HL-60 (cell line): ENCODE data around the gene FN3K.

Experiments
- GABPA ChIP-seq: IDR thresholded peaks from 2 replicates; pipeline ENCODE4 v1.6.1; 2012; ENCODE audit warnings: low read depth
- TF ChIP-seq, protein P1 (sequence below): IDR thresholded peaks from one replicate; pipeline ENCODE4 v1.5.1; 2011; ENCODE audit warnings: low read length, control low read depth, inconsistent platforms; ENCODE audit not compliant: insufficient read depth
- TF ChIP-seq, protein P2 (sequence below): IDR thresholded peaks from 2 replicates; pipeline ENCODE4 v1.6.1; 2012; ENCODE audit warnings: low read depth; ENCODE audit not compliant: insufficient replicate concordance

DNA sequence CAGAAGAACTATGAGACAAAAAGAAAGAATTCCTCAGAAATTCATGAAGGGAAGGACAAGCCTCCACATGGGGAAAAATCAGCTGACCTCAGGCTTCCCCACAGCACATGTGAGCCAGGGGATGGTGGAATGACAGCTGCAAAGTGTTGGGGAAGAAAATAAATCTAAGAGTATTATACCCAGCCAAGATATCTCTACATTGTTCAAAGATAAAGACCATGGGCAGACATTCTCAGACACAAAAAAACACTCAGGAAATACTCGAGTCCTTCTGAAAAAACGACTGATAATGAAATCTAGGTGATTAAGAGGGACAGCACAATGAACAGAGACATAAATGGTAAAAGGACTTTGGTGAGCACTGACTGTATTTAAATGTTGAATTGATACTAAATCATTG, 40.8 kb upstream of the FN3K start:
- TF ChIP-seq, protein P1, sequence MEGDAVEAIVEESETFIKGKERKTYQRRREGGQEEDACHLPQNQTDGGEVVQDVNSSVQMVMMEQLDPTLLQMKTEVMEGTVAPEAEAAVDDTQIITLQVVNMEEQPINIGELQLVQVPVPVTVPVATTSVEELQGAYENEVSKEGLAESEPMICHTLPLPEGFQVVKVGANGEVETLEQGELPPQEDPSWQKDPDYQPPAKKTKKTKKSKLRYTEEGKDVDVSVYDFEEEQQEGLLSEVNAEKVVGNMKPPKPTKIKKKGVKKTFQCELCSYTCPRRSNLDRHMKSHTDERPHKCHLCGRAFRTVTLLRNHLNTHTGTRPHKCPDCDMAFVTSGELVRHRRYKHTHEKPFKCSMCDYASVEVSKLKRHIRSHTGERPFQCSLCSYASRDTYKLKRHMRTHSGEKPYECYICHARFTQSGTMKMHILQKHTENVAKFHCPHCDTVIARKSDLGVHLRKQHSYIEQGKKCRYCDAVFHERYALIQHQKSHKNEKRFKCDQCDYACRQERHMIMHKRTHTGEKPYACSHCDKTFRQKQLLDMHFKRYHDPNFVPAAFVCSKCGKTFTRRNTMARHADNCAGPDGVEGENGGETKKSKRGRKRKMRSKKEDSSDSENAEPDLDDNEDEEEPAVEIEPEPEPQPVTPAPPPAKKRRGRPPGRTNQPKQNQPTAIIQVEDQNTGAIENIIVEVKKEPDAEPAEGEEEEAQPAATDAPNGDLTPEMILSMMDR: no peak
- TF ChIP-seq, protein P2, sequence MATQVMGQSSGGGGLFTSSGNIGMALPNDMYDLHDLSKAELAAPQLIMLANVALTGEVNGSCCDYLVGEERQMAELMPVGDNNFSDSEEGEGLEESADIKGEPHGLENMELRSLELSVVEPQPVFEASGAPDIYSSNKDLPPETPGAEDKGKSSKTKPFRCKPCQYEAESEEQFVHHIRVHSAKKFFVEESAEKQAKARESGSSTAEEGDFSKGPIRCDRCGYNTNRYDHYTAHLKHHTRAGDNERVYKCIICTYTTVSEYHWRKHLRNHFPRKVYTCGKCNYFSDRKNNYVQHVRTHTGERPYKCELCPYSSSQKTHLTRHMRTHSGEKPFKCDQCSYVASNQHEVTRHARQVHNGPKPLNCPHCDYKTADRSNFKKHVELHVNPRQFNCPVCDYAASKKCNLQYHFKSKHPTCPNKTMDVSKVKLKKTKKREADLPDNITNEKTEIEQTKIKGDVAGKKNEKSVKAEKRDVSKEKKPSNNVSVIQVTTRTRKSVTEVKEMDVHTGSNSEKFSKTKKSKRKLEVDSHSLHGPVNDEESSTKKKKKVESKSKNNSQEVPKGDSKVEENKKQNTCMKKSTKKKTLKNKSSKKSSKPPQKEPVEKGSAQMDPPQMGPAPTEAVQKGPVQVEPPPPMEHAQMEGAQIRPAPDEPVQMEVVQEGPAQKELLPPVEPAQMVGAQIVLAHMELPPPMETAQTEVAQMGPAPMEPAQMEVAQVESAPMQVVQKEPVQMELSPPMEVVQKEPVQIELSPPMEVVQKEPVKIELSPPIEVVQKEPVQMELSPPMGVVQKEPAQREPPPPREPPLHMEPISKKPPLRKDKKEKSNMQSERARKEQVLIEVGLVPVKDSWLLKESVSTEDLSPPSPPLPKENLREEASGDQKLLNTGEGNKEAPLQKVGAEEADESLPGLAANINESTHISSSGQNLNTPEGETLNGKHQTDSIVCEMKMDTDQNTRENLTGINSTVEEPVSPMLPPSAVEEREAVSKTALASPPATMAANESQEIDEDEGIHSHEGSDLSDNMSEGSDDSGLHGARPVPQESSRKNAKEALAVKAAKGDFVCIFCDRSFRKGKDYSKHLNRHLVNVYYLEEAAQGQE: no peak
- TF ChIP-seq GABPA: no peak
